Regular cardiac myocyte (primary cell): ENCODE data around the gene CHST2. TPM values are rescaled to one million over a fixed set of nuclear protein-coding genes. Genes with fewer than 3 reads are reported as not detected.

Experiments
- total RNA-seq: library from RNA; depleted of rRNA; stranded (reverse); fragments of >200 nt; gene quantifications from 2 replicates; pipeline ENCODE4 v1.2.3, GENCODE V29; 2014

The CHST2 gene
- total RNA-seq = 16.5 and 19.4 TPM in 2 replicates

GRCh38 chr3:143119009-143119914, at the start of gene CHST2:
Gene CHST2 (plus strand): TSS chr3:143119771. CDS start chr3:143120817, 1,046 bp downstream.

Other genes with a start within 250 kb of the CHST2 start
- 27.8 and 73.6 TPM in 2 replicates for gene PCOLCE2, start 230.7 kb upstream of the CHST2 start, total RNA-seq
- 0.19 and 0.28 TPM in 2 replicates for gene PAQR9, start 156.1 kb upstream of the CHST2 start, total RNA-seq
- 44.8 and 46.4 TPM in 2 replicates for gene U2SURP, start 118.2 kb upstream of the CHST2 start, total RNA-seq